H9 (cell line): ENCODE measurements around the gene ABCA10. TPM values are rescaled to one million over a fixed set of nuclear protein-coding genes. Genes with fewer than 3 reads are reported as not detected.

Experiments used
- DNase-seq: peaks from one replicate; pipeline ENCODE4 v3.0.0-alpha.2; 2017
- H2AFZ ChIP-seq: one replicate; pipeline ENCODE4 v1.6.1; 2013; ENCODE audit warnings: mild to moderate bottlenecking, low read length, control low read depth, moderate library complexity
- H2AK5ac ChIP-seq: 2 replicates; pipeline ENCODE4 v1.6.1; 2013; ENCODE audit warnings: low read length, control low read depth, mixed read lengths; ENCODE audit not compliant: insufficient read length
- H2BK120ac ChIP-seq: one replicate; pipeline ENCODE4 v1.6.1; 2013; ENCODE audit warnings: low read depth, mild to moderate bottlenecking, low read length, control low read depth, inconsistent platforms; ENCODE audit not compliant: poor library complexity, severe bottlenecking
- H2BK12ac ChIP-seq: 2 replicates; pipeline ENCODE4 v1.6.1; 2013; ENCODE audit warnings: low read length, control low read depth, mixed read lengths, low read depth; ENCODE audit not compliant: insufficient read length
- H2BK15ac ChIP-seq: 2 replicates; pipeline ENCODE4 v1.6.1; 2013; ENCODE audit warnings: low read depth, low read length, control low read depth
- H2BK20ac ChIP-seq: one replicate; pipeline ENCODE4 v1.6.1; 2013; ENCODE audit warnings: low read depth, mild to moderate bottlenecking, low read length, control low read depth, inconsistent platforms; ENCODE audit not compliant: poor library complexity, severe bottlenecking
- H2BK5ac ChIP-seq: 2 replicates; pipeline ENCODE4 v1.6.1; 2013; ENCODE audit warnings: low read length, control low read depth, mixed read lengths; ENCODE audit not compliant: insufficient read length
- H3K14ac ChIP-seq: 2 replicates; pipeline ENCODE4 v1.6.1; 2013; ENCODE audit warnings: low read length, control low read depth; ENCODE audit not compliant: insufficient read depth
- H3K18ac ChIP-seq: 2 replicates; pipeline ENCODE4 v1.6.1; 2013; ENCODE audit warnings: low read depth, mild to moderate bottlenecking, mixed read lengths, low read length, control low read depth; ENCODE audit not compliant: insufficient read length
- H3K23ac ChIP-seq: 2 replicates; pipeline ENCODE4 v1.6.1; 2013; ENCODE audit warnings: low read length, control low read depth, mixed read lengths, low read depth; ENCODE audit not compliant: insufficient read length
- H3K23me2 ChIP-seq: 2 replicates; pipeline ENCODE4 v1.6.1; 2013; ENCODE audit warnings: low read depth, mild to moderate bottlenecking, mixed read lengths, low read length, control low read depth; ENCODE audit not compliant: insufficient read length, poor library complexity, severe bottlenecking
- H3K27ac ChIP-seq: 2 replicates; pipeline ENCODE4 v1.5.1; 2013; ENCODE audit warnings: low read length, control low read depth, mixed read lengths, low read depth; ENCODE audit not compliant: insufficient read length
- H3K27me3 ChIP-seq: 2 replicates; pipeline ENCODE4 v1.6.1; 2013; ENCODE audit warnings: low read length, control low read depth, inconsistent platforms; ENCODE audit not compliant: insufficient read depth
- H3K4ac ChIP-seq: 2 replicates; pipeline ENCODE4 v1.6.1; 2013; ENCODE audit warnings: low read depth, mild to moderate bottlenecking, control low read depth, inconsistent platforms, low read length, moderate library complexity
- H3K4me1 ChIP-seq: 2 replicates; pipeline ENCODE4 v1.6.1; 2013; ENCODE audit warnings: low read length, control low read depth, inconsistent platforms; ENCODE audit not compliant: insufficient read depth
- H3K4me2 ChIP-seq: 2 replicates; pipeline ENCODE4 v1.6.1; 2013; ENCODE audit warnings: low read length, control low read depth, mixed read lengths; ENCODE audit not compliant: insufficient read length, insufficient read depth
- H3K56ac ChIP-seq: 2 replicates; pipeline ENCODE4 v1.6.1; 2013; ENCODE audit warnings: low read depth, mild to moderate bottlenecking, mixed read lengths, low read length, control low read depth; ENCODE audit not compliant: insufficient read length
- H3K79me1 ChIP-seq: 2 replicates; pipeline ENCODE4 v1.6.1; 2013; ENCODE audit warnings: low read depth, mild to moderate bottlenecking, moderate library complexity, low read length, control low read depth, inconsistent platforms; ENCODE audit not compliant: insufficient read depth, poor library complexity, severe bottlenecking
- H3K79me2 ChIP-seq: 2 replicates; pipeline ENCODE4 v1.6.1; 2013; ENCODE audit warnings: low read length, control low read depth, inconsistent platforms; ENCODE audit not compliant: insufficient read depth
- H3K9ac ChIP-seq: 2 replicates; pipeline ENCODE4 v1.6.1; 2013; ENCODE audit warnings: low read length, control low read depth, mixed read lengths; ENCODE audit not compliant: insufficient read length; ENCODE audit errors: extremely low read depth
- H3K9me3 ChIP-seq: one replicate; pipeline ENCODE4 v1.6.1; 2013; ENCODE audit warnings: low read depth, low read length, inconsistent platforms; ENCODE audit not compliant: control insufficient read depth
- H3T11ph ChIP-seq: one replicate; pipeline ENCODE4 v1.6.1; 2013; ENCODE audit warnings: mild to moderate bottlenecking, low read length, control low read depth, inconsistent platforms
- H4K20me1 ChIP-seq: one replicate; pipeline ENCODE4 v1.6.1; 2013; ENCODE audit not compliant: control insufficient read depth, insufficient read length, insufficient read depth
- H4K5ac ChIP-seq: 2 replicates; pipeline ENCODE4 v1.6.1; 2013; ENCODE audit warnings: low read depth, mild to moderate bottlenecking, mixed read lengths, low read length, control low read depth; ENCODE audit not compliant: insufficient read length
- H4K8ac ChIP-seq: replicated peaks from 2 replicates; pipeline ENCODE4 v1.6.1; 2013; ENCODE audit warnings: low read length, control low read depth, mixed read lengths, low read depth; ENCODE audit not compliant: insufficient read length
- H4K91ac ChIP-seq: 2 replicates; pipeline ENCODE4 v1.6.1; 2013; ENCODE audit warnings: low read depth, mild to moderate bottlenecking, moderate library complexity, mixed read lengths, low read length, control low read depth; ENCODE audit not compliant: insufficient read length
- H3K27ac Mint-ChIP-seq, 3 experiments: 2 replicates in 2 of 3; 3 replicates in 1 of 3; pipeline ENCODE4 v1.8.0; 2020 to 2021; ENCODE audit warnings: mixed read lengths in 3 of 3, mild to moderate bottlenecking in 1 of 3, moderate library complexity in 1 of 3
- H3K27me3 Mint-ChIP-seq: 2 replicates; pipeline ENCODE4 v1.8.0; 2021; ENCODE audit warnings: low read depth, mild to moderate bottlenecking, moderate library complexity, mixed read lengths
- H3K36me3 Mint-ChIP-seq, 3 experiments: 2 replicates in 2 of 3; 3 replicates in 1 of 3; pipeline ENCODE4 v1.8.0; 2020 to 2021; ENCODE audit warnings: low read depth in 3 of 3, mixed read lengths in 3 of 3; ENCODE audit not compliant: insufficient read depth in 1 of 3
- H3K4me1 Mint-ChIP-seq, 2 experiments: 2 replicates each; pipeline ENCODE4 v1.8.0; 2020; ENCODE audit warnings: mixed read lengths in 2 of 2
- H3K4me3 Mint-ChIP-seq, 2 experiments: 2 replicates in 1 of 2; 3 replicates in 1 of 2; pipeline ENCODE4 v1.8.0; 2020 to 2021; ENCODE audit warnings: mild to moderate bottlenecking in 2 of 2, mixed read lengths in 2 of 2, moderate library complexity in 1 of 2
- H3K9me3 Mint-ChIP-seq, 2 experiments: 2 replicates in 1 of 2; 3 replicates in 1 of 2; pipeline ENCODE4 v1.8.0; 2020; ENCODE audit warnings: mild to moderate bottlenecking in 2 of 2, mixed read lengths in 2 of 2, moderate library complexity in 1 of 2
- CTCF ChIP-seq: fragments of 200-600 bp; sonication (generic); conservative IDR thresholded peaks from 3 replicates; pipeline ENCODE4 v1.8.0; 2021; ENCODE audit warnings: antibody characterized with exemption, mild to moderate bottlenecking
- WGBS: extraction: QIAGEN DNeasy Blood & Tissue Kit; methylation state at CpG from one replicate; pipeline ENCODE4 v1.1.7; 2013; ENCODE audit warnings: missing lambda C conversion rate, low lambda C conversion rate, mixed read lengths; ENCODE audit not compliant: insufficient read length; ENCODE audit errors: extremely low coverage; 5-methylcytosine and 5-hydroxymethylcytosine counted together
- total RNA-seq: library from RNA; stranded (reverse); gene quantifications from 2 replicates; pipeline ENCODE4 v1.2.1, GENCODE V29; 2021

The ABCA10 gene
- total RNA-seq, 1 experiment from 2014 or later: not detected

- no peak overlapping the region for H2BK120ac ChIP-seq
- H3K56ac ChIP-seq: no peak overlapping the region
- H3K4ac ChIP-seq: no peak overlapping the region
- DNase-seq: no peak
- H4K20me1 ChIP-seq: no peaks in the 10 kb centered on the region
- Mint-ChIP-seq H3K4me1 (no peaks in the 10 kb centered on the region), H3K27ac (no peak overlapping the region), H3K9me3 (no peaks in the 10 kb centered on the region), H3K4me3 (no peak overlapping the region), H3K36me3 (no peaks in the 10 kb centered on the region), H3K27me3 (no peaks in the 10 kb centered on the region)
- H2BK15ac ChIP-seq: no peak overlapping the region
- no peak overlapping the region for H2BK12ac ChIP-seq
- no peaks in the 10 kb centered on the region for H3K4me1 ChIP-seq
- no peaks in the 10 kb centered on the region for H3K79me1 ChIP-seq
- TF ChIP-seq CTCF: no peak
- no peak overlapping the region for H3K18ac ChIP-seq
- H3K9ac ChIP-seq: no peak overlapping the region
- H2BK5ac ChIP-seq: no peak overlapping the region
- no peaks in the 10 kb centered on the region for H3K79me2 ChIP-seq
- H3K27me3 ChIP-seq: no peaks in the 10 kb centered on the region
- H3K23me2 ChIP-seq: no peaks in the 10 kb centered on the region
- H4K5ac ChIP-seq: no peak overlapping the region
- H4K91ac ChIP-seq: no peak overlapping the region
- no peak overlapping the region for H4K8ac ChIP-seq
- H3K9me3 ChIP-seq: no peaks in the 10 kb centered on the region
- H3K27ac ChIP-seq: no peak overlapping the region
- H3T11ph ChIP-seq: no peak overlapping the region
- H2BK20ac ChIP-seq: no peak overlapping the region
- H3K4me2 ChIP-seq: no peak overlapping the region
- WGBS: no CpG with 5 or more reads among the region's 4 CpGs
- no peak overlapping the region for H3K23ac ChIP-seq
- H2AK5ac ChIP-seq: no peak overlapping the region
- no peak overlapping the region for H2AFZ ChIP-seq
- no peak overlapping the region for H3K14ac ChIP-seq
Measured at GRCh38 chr17:69175625-69176456, 52.8 kb downstream of the ABCA10 start.
